Subcutaneous abdominal adipose tissue (tissue), 5 donors: ENCODE results near the gene ZER1.

Source experiments
- H3K27ac ChIP-seq: one replicate; pipeline ENCODE4 v1.7.0; 2013; ENCODE audit warnings: low read depth, mild to moderate bottlenecking, inconsistent platforms, low read length, moderate library complexity
- H3K27me3 ChIP-seq, 5 donors: one replicate each; pipeline ENCODE4 v1.7.0; 2013; ENCODE audit warnings: low read length in 5 of 5, inconsistent platforms in 1 of 5; ENCODE audit not compliant: control insufficient read depth in 5 of 5, insufficient read depth in 4 of 5
- H3K36me3 ChIP-seq, 5 donors: one replicate each; pipeline ENCODE4 v1.7.0; 2013; ENCODE audit warnings: low read length in 5 of 5; ENCODE audit not compliant: control insufficient read depth in 5 of 5, insufficient read depth in 5 of 5
- H3K4me1 ChIP-seq, 5 donors: one replicate each; pipeline ENCODE4 v1.7.0; 2013; ENCODE audit warnings: low read length in 5 of 5, mild to moderate bottlenecking in 3 of 5, moderate library complexity in 1 of 5; ENCODE audit not compliant: control insufficient read depth in 5 of 5, insufficient read depth in 5 of 5
- H3K4me3 ChIP-seq, 5 donors: one replicate each; pipeline ENCODE4 v1.7.0; 2013; ENCODE audit warnings: low read length in 5 of 5, low read depth in 1 of 5
- H3K9ac ChIP-seq, 5 donors: one replicate each; pipeline ENCODE4 v1.7.0; 2013; ENCODE audit warnings: low read length in 5 of 5, mild to moderate bottlenecking in 4 of 5, moderate library complexity in 3 of 5
- H3K9me3 ChIP-seq, 5 donors: one replicate each; pipeline ENCODE4 v1.7.0; 2013; ENCODE audit warnings: low read length in 5 of 5; ENCODE audit not compliant: control insufficient read depth in 5 of 5
- donor health status: healthy.
- donor health status: healthy.
- donor health status: healthy.
- donor health status: healthy.
- donor health status: healthy.

ZER1 gene

GRCh38 chr9:128771745-128772519 is at the start of gene ZER1:
Gene ZER1 (minus strand): TSS chr9:128771927. CDS start chr9:128755565, 16,362 bp downstream.
- H3K36me3 ChIP-seq = peaks cover 0 to 10% (median 5%) of the 10 kb centered on the region in 5 donors
- peaks cover 4 to 26% (median 23%) of the 10 kb centered on the region in 5 donors for H3K4me1 ChIP-seq
- peak within 1 kb of the TSS; percentile 90 for H3K27ac ChIP-seq
- peaks cover 0 to 4% (median 0%) of the 10 kb centered on the region in 5 donors for H3K9me3 ChIP-seq
- H3K4me3 ChIP-seq = peak within 1 kb of the TSS; percentile 89 to 96 (median 96)
- H3K27me3 ChIP-seq = no peaks in the 10 kb centered on the region
- H3K9ac ChIP-seq = peak within 1 kb of the TSS; percentile 84 to 91 (median 90)

DNA sequence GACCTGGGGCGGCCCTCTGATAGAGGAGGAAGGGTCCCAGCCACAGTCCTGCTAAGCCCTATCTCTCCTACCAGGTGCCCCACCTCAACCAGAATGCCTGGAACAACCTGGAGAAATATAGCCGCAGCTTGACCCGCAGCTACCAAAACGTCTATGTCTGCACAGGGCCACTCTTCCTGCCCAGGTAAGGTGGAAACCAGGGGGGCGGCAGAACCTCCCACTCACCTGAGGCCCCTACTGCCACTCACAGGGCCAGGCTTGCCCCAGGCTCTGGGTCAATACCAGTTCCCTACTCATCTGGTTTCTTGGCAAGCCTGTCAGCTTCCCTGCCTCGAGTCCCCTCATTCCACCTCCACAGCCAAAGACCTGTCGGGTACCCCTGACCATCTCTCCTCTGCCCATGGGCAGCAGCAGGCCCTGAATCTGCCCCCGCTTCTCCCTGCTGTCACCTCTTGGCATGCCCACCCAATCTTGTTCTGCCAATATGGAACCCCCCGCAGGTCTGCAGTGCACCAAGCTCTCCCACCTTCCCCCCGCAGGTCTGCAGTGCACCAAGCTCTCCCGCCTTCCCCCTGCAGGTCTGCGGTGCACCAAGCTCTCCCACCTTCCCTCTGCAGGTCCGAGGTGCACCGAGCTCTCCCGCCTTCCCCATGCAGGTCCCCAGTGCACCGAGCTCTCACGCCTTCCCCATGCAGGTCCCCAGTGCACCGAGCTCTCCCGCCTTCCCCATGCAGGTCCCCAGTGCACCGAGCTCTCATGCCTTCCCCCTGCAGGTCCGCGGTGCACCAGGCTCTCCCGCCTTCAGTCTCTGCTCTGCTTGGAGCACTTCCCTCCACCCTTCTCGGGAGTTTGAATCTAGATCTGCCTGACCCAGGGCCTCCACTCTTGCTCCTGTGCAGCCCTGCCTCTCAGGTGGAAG is 49.2 kb upstream of the ZER1 start:
- no peak overlapping the region for H3K9ac ChIP-seq
- H3K4me1 ChIP-seq = peaks cover 6 to 21% (median 16%) of the 10 kb centered on the region in 5 donors
- H3K27ac ChIP-seq = no peak overlapping the region
- peaks cover 0 to 2% (median 0%) of the 10 kb centered on the region in 5 donors for H3K9me3 ChIP-seq
- peaks cover 0 to 52% (median 49%) of the 10 kb centered on the region in 5 donors for H3K36me3 ChIP-seq
- H3K27me3 ChIP-seq = no peaks in the 10 kb centered on the region
- no peak overlapping the region for H3K4me3 ChIP-seq

DNA sequence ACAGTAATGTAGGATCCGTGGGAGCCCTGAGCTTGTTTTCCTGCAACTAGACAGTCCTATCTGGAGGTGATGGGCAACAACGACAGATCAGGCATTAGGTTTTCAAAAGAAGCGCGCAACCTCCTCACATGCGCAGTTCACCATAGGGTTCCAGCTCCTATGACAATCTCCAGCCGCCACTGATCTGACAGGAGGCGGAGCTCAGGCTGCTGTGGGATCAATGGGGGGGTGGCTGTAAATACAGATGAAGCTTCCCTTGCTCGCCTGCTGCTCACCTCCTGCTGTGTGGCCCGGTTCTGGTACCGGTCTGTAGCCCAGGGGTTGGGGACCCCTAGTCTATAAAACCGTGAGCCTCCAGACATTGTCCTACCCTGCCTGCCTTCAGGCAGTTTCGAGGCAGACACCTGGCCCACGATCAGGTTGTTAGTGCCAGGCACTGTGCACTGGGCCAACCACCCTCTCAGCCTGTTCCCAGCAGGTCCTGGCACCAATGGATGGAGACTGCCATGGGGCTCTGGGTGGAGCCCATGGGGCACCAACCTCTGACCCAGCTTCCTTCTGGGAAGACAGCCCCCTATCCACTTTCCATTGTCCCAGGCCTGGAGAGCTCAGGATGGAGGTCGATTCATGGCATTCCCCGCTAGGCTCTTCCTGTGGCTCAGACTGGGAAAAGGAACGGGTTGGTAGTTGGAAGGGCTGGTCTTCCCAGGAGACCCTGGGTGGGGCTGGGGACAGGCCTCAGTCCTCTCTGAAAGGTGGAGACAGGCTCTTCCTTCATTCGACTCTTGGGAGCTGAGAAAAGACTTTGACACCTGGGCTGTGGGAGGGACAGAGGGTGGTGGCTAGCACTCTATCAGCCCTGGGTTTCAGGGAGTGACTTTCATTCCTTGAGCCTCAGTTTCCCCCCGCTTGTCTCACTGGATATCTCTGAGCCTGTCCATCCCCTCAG is 48.3 kb upstream of the ZER1 start:
- H3K4me3 ChIP-seq = peak overlapping the region in 3 of 5 donors; percentile 51 to 78 (median 78)
- peaks cover 0 to 44% (median 41%) of the 10 kb centered on the region in 5 donors for H3K36me3 ChIP-seq
- peaks cover 0 to 2% (median 0%) of the 10 kb centered on the region in 5 donors for H3K9me3 ChIP-seq
- H3K27ac ChIP-seq = no peak overlapping the region
- peak overlapping the region in 1 of 5 donors; percentile 79 for H3K9ac ChIP-seq
- H3K27me3 ChIP-seq = no peaks in the 10 kb centered on the region
- peaks cover 6 to 21% (median 16%) of the 10 kb centered on the region in 5 donors for H3K4me1 ChIP-seq

- peak overlapping the region in 4 of 5 donors; percentile 17 to 79 (median 59) for H3K9ac ChIP-seq
- peaks cover 6 to 21% (median 16%) of the 10 kb centered on the region in 5 donors for H3K4me1 ChIP-seq
- H3K27ac ChIP-seq = peak overlapping the region; percentile 37
- peaks cover 0 to 2% (median 0%) of the 10 kb centered on the region in 5 donors for H3K9me3 ChIP-seq
- H3K27me3 ChIP-seq = no peaks in the 10 kb centered on the region
- peak overlapping the region; percentile 51 to 78 (median 78) for H3K4me3 ChIP-seq
- peaks cover 0 to 35% (median 32%) of the 10 kb centered on the region in 5 donors for H3K36me3 ChIP-seq
These were observed 47.4 kb upstream of the ZER1 start for GRCh38 chr9:128818839-128819715.

DNA sequence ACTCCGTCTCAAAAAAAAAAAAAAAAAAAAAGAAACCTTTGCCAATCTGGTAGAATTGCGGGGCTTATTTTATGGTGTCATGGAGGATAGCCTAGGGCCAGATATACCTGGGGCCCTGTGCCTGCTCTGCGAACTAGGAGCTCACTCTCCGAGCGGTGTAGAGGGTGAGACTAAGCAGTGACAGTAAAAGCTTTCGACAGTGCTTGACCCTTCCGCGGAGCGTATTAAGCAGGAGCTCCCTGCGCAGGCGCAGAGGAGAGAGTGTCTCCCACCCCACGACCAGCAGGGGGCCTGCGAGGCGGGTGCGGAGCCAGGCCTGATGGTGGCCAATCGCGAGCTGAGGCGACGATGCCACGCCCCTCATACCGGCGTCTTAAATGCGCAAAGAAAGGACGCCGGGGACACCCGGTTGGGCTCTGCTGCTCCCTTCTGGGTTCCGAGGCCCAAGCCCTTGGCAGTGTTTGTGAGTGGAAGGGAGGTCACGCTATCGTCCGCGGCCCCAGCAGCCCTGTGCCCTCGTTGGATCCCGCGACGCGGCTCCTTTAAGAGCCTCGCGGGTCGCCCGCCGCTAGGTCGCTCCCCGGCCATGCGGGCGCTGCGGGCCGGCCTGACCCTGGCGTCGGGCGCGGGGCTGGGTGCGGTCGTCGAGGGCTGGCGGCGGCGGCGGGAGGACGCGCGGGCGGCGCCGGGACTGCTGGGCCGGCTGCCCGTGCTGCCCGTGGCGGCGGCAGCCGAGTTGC is 46.5 kb upstream of the ZER1 start, which contains the start of gene ENDOG:
Gene ENDOG, plus strand, starts transcription at position 402 of the 740 bp plus-strand sequence. Its CDS starts 185 bp downstream, at position 587.
- Histone ChIP-seq H3K9me3 (peaks cover 0 to 2% (median 0%) of the 10 kb centered on the region in 5 donors), H3K9ac (peak within 1 kb of the TSS in 4 of 5 donors; percentile 17 to 79 (median 62)), H3K36me3 (peaks cover 0 to 27% (median 24%) of the 10 kb centered on the region in 5 donors), H3K27ac (peak within 1 kb of the TSS; percentile 37), H3K4me1 (peaks cover 6 to 21% (median 16%) of the 10 kb centered on the region in 5 donors), H3K4me3 (peak within 1 kb of the TSS; percentile 69 to 78 (median 78)), H3K27me3 (no peaks in the 10 kb centered on the region)

- Histone ChIP-seq H3K27ac (no peak overlapping the region), H3K9me3 (no peaks in the 10 kb centered on the region), H3K36me3 (peaks cover 0 to 39% (median 31%) of the 10 kb centered on the region in 5 donors)
These were observed 39.1 kb upstream of the ZER1 start for GRCh38 chr9:128810873-128811272.

GRCh38 chr9:128809831-128810230 is 38.1 kb upstream of the ZER1 start:
- H3K9ac ChIP-seq = no peak overlapping the region
- H3K27ac ChIP-seq = no peak overlapping the region
- H3K36me3 ChIP-seq = peaks cover 3 to 49% (median 40%) of the 10 kb centered on the region in 5 donors
- H3K27me3 ChIP-seq = no peaks in the 10 kb centered on the region
- H3K4me3 ChIP-seq = no peak overlapping the region
- H3K4me1 ChIP-seq = no peaks in the 10 kb centered on the region
- no peaks in the 10 kb centered on the region for H3K9me3 ChIP-seq

More at GRCh38 chr9:128810873-128811272, 39.1 kb upstream of the ZER1 start:
- no peaks in the 10 kb centered on the region for H3K27me3 ChIP-seq
- H3K4me3 ChIP-seq = no peak overlapping the region
- H3K4me1 ChIP-seq = no peaks in the 10 kb centered on the region
- no peak overlapping the region for H3K9ac ChIP-seq

DNA sequence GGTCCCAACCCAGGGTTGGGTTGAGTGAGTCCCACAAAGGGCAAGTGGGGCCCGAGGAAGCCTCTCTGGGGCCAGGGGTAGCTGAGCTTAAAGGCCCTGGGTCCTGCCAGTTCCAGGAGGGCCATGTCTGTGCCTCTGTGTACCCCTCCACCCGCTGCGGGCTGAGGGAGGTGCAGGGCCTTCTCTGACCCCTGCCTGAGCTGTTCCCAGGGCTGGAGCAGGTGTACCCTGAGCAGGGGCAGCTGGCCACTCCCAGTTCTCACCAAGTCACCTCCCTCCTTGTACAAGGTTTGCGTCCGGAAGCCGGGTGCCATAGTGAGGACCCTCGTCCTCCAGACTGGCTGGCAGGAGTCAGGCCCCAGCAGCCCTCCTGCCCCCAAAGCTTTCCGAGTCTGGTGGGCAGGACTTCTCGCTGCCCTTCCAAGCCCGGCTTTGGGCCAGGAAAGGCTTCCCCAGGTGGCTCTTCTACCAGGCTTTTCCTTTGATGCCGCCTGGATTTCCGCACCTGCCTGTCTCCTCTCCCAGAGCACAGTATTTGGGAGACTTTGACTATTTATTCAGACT is 37.4 kb upstream of the ZER1 start:
- Histone ChIP-seq H3K27me3 (no peaks in the 10 kb centered on the region), H3K4me1 (no peaks in the 10 kb centered on the region), H3K4me3 (no peak overlapping the region), H3K9ac (no peak overlapping the region), H3K27ac (no peak overlapping the region), H3K9me3 (no peaks in the 10 kb centered on the region), H3K36me3 (peaks cover 3 to 53% (median 42%) of the 10 kb centered on the region in 5 donors)
